Measurements from ENCODE around the gene SGK2. TPM values are rescaled to one million over a fixed set of nuclear protein-coding genes. Genes with fewer than 3 reads are reported as not detected.

The SGK2 gene
- total and polyA plus RNA-seq, 9 of the 15 experiments (the other 6 are each of a cell fraction or from before 2014, with no cell fraction given) = 0.07 to 0.31 (median 0.15) TPM; not detected in 2

DNA sequence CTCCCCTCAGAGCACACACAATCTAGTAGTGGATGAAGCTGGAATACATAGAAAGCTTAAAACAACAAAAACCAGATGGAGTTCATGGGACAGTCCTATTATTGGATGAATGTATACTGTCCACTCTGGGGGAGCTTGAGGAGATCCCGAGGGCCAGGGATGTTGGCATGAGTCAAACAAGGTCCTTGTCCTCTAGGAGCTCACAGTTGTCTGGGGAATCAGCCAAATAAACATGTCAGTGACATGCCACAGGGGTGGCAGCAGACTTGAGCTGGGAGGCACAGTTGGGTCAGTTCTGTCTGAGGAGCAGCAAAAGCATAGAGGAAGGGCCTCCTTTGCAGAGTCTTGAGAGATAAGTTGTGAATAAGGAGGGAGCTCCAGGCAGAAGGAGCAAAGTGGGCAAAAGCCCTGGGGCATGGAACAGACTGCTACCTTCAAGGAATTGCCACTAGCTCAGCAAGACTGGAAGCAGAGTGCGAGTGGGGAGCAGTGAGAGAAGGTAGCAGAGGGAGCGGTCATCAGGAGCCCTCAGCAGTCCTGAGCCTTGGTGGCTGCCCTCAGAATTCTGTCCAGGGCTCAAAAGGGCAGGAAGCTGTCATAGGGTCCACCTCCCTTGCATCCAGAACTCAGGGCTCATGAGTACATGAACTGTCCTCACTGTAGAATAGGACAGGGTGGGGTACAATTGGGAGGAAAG lies 29.2 kb upstream of the SGK2 start:
- FAIRE-seq (no peak), ATAC-seq (no peak), DNase-seq (ENCODE audit: extremely low read depth in 1 of 4, low spot score in 3 of 4) (no peak)
- Histone ChIP-seq H3K4me2 (ENCODE audit: insufficient read depth, low read length) (no peak overlapping the region), H3K4me3 (no peak overlapping the region), H3K36me3 (ENCODE audit: control insufficient read depth, insufficient read depth, low read length) (peaks cover 4% of the 10 kb centered on the region; the same call in 1 of the 3 replicates), H3K4me1 (replicated peaks in 1 of 2; ENCODE audit: control insufficient read depth in 2 of 2, insufficient read depth in 2 of 2, low read length in 2 of 2) (peaks cover 0 to 4% of the 10 kb centered on the region in 2 experiments; a peak in 3 of 5 replicates), H3K9me3 (replicated peaks; ENCODE audit: control insufficient read depth, insufficient read depth, low read depth, low read length) (no peaks in the 10 kb centered on the region), H2AFZ (ENCODE audit: low read depth, low read length) (no peak overlapping the region), H3K79me2 (ENCODE audit: control insufficient read depth, insufficient read depth, low read length) (no peaks in the 10 kb centered on the region), H3K9ac (ENCODE audit: insufficient read depth in 1 of 2, low read depth in 2 of 2, low read length in 2 of 2) (no peak overlapping the region), H3K27me3 (ENCODE audit: control insufficient read depth in 2 of 2, insufficient read depth in 2 of 2, low read length in 2 of 2) (no peaks in the 10 kb centered on the region), H3K9me1 (ENCODE audit: control insufficient read depth, insufficient read depth, low read length) (no peaks in the 10 kb centered on the region), H3K27ac (ENCODE audit: extremely low read depth, low read depth, low read length) (no peak overlapping the region; the same call in 2 of the 3 replicates), H4K20me1 (replicated peaks; ENCODE audit: control insufficient read depth, insufficient read depth, low read length) (no peaks in the 10 kb centered on the region; the same call in 1 of the 2 replicates)
- TF ChIP-seq MLLT1 (IDR thresholded peaks at IDR 0.05) (no peak), POLR2AphosphoS5 (IDR thresholded peaks at IDR 0.05; ENCODE audit: control insufficient read depth, insufficient read depth, low read depth, low read length) (no peak), CBX8 (IDR thresholded peaks at IDR 0.05; ENCODE audit: borderline replicate concordance, extremely low read depth, low read depth, low read length, poor library complexity, severe bottlenecking) (no peak), EWSR1 (IDR thresholded peaks at IDR 0.05; ENCODE audit: borderline replicate concordance, low read depth, partially characterized antibody) (no peak), IRF2 (CRISPR knock-in tag; IDR thresholded peaks at IDR 0.05) (no peak), GTF2A2 (tag; IDR thresholded peaks at IDR 0.05) (no peak), ZNF253 (CRISPR knock-in tag; conservative IDR thresholded peaks at IDR 0.05) (no peak), NFRKB (IDR thresholded peaks at IDR 0.05; ENCODE audit: low read depth) (no peak), DDX20 (tag; IDR thresholded peaks at IDR 0.05; ENCODE audit: low read depth) (no peak)
- no TSS peak for BruUV-seq (replicated peaks)
- WGBS (ENCODE audit: insufficient coverage, low coverage, missing lambda C conversion rate) = 61% methylated on average over 3 of the region's 3 CpGs
- ChIA-PET CTCF (ENCODE audit: low intra/inter-chr PET ratio) (no interaction called here), POLR2A (interaction anchor here (1.0 to 1.5 kb wide), 4 partner anchors 10 to 72 kb away, joined by 3 to 7 read pairs (median 4); partner anchors contain the start of gene SRSF6)
- in situ Hi-C loops (cut with MboI) = no loop called here
- intact Hi-C loops (cut with micrococcal nuclease) = loop anchor here (10.0 kb wide), 1 partner anchor 555 kb away; no protein-coding TSS in a partner anchor

Measured in K562 (cell line).